ENCODE measurements around the gene MUSK.
"Not testable (repeated sequence)": the region's sequence is repeated elsewhere in the genome, so short reads cannot be mapped to it uniquely, and the experiment has no call there.

Gene MUSK

GRCh38 chr9:110668570-110669167, at the start of gene MUSK:
Gene MUSK, plus strand, starts transcription at chr9:110668791. Its CDS starts 114 bp downstream, at chr9:110668905.
- no peak for DNase-seq

GRCh38 chr9:110619831-110620230, 48.8 kb upstream of the MUSK start:
- no peak for DNase-seq

- no peak for DNase-seq
Measured at GRCh38 chr9:110620726-110621125, 47.9 kb upstream of the MUSK start.

GRCh38 chr9:110622368-110622767, 46.2 kb upstream of the MUSK start:
- no peak for DNase-seq

- DNase-seq: peak; percentile 4
Measured at GRCh38 chr9:110623462-110624025, 45.0 kb upstream of the MUSK start.

- DNase-seq: no peak
Measured at GRCh38 chr9:110626101-110626829, 42.3 kb upstream of the MUSK start.

GRCh38 chr9:110635589-110635988, 33.0 kb upstream of the MUSK start:
- DNase-seq: no peak

- DNase-seq: no peak
Measured at GRCh38 chr9:110638381-110638954, 30.1 kb upstream of the MUSK start.

- no peak for DNase-seq
Measured at GRCh38 chr9:110640736-110641135, 27.9 kb upstream of the MUSK start.

GRCh38 chr9:110641293-110641692, 27.3 kb upstream of the MUSK start:
- no peak for DNase-seq

GRCh38 chr9:110648696-110649095, 19.9 kb upstream of the MUSK start:
- no peak for DNase-seq

- no peak for DNase-seq
Measured at GRCh38 chr9:110650261-110650660, 18.3 kb upstream of the MUSK start.

GRCh38 chr9:110650991-110651411, 17.6 kb upstream of the MUSK start:
- DNase-seq: no peak

- DNase-seq: no peak
Measured at GRCh38 chr9:110655754-110656641, 12.6 kb upstream of the MUSK start.

GRCh38 chr9:110659891-110660541, 8.6 kb upstream of the MUSK start:
- DNase-seq: no peak

- DNase-seq: no peak
Measured at GRCh38 chr9:110669433-110669832, 842 bp downstream of the MUSK start.

GRCh38 chr9:110671849-110672248, 3.3 kb downstream of the MUSK start:
- DNase-seq: no peak

GRCh38 chr9:110672873-110673510, 4.4 kb downstream of the MUSK start:
- DNase-seq: no peak

- DNase-seq: no peak
Measured at GRCh38 chr9:110687497-110687896, 18.9 kb downstream of the MUSK start.

- DNase-seq: no peak
Measured at GRCh38 chr9:110688329-110688728, 19.7 kb downstream of the MUSK start.

- DNase-seq: no peak
Measured at GRCh38 chr9:110691002-110691549, 22.5 kb downstream of the MUSK start.

- DNase-seq: not testable (repeated sequence)
Measured at GRCh38 chr9:110695846-110696245, 27.3 kb downstream of the MUSK start.

Data from CD4-positive, alpha-beta T cell treated with Interleukin-12 subunit alpha and Interleukin-12 subunit beta, for 1 hour (primary cell).